Endothelial cell of umbilical vein (primary cell): Measurements from ENCODE around the gene BRWD1. TPM values are rescaled to one million over a fixed set of nuclear protein-coding genes. Genes with fewer than 3 reads are reported as not detected.
"Not testable (repeated sequence)": the region's sequence is repeated elsewhere in the genome, so short reads cannot be mapped to it uniquely, and the experiment has no call there.

ENCODE experiments used
- BruUV-seq: library from RNA; stranded (reverse); fragments of 400-500 nt; replicated peaks from 2 replicates; lab custom pipeline; 2021; lab: Mats Ljungman, UMichigan
- CTCF ChIA-PET: fragments of 300-600, 350-600 bp; sonication (Branson Sonifier 250); formaldehyde crosslinking; loops from one replicate; lab custom pipeline; 2021; ENCODE audit warnings: antibody characterized with exemption, inconsistent platforms; lab: Charles Lee
- POLR2A ChIA-PET: fragments of 300-600, 350-600 bp; sonication (Branson Sonifier 250); formaldehyde crosslinking; loops from one replicate; lab custom pipeline; 2021; ENCODE audit warnings: antibody characterized with exemption, inconsistent platforms; lab: Charles Lee
- DNase-seq: peaks from one replicate; pipeline ENCODE4 v3.0.0-alpha.2; 2011; ENCODE audit warnings: low read depth, low spot score
- FAIRE-seq: peaks from 2 replicates; lab custom pipeline; 2011; peaks lifted over from hg19 to GRCh38; lab: Jason Lieb, UNC
- H2AFZ ChIP-seq: 2 replicates; pipeline ENCODE4 v1.6.0; 2012; ENCODE audit warnings: low read depth, low read length, control low read depth, inconsistent platforms
- H3K27ac ChIP-seq: 2 replicates; pipeline ENCODE4 v1.5.1; 2011; ENCODE audit warnings: low read depth, mild to moderate bottlenecking, control low read depth, low read length, moderate library complexity; ENCODE audit not compliant: insufficient read depth
- H3K27me3 ChIP-seq, 2 experiments: 2 replicates each; pipeline versions ENCODE4 v1.6.0 to v1.6.1; 2011; ENCODE audit warnings: low read length in 2 of 2, mixed read lengths in 1 of 2; ENCODE audit not compliant: control insufficient read depth in 2 of 2, insufficient read depth in 2 of 2
- H3K36me3 ChIP-seq, 2 experiments: 2 replicates in 1 of 2; 3 replicates in 1 of 2; pipeline ENCODE4 v1.5.1; 2011; ENCODE audit warnings: low read length in 2 of 2, mild to moderate bottlenecking in 1 of 2, moderate library complexity in 1 of 2; ENCODE audit not compliant: control insufficient read depth in 2 of 2, insufficient read depth in 2 of 2; ENCODE audit errors: extremely low read depth in 1 of 2
- H3K4me1 ChIP-seq: 3 replicates; pipeline ENCODE4 v1.5.1; 2011; ENCODE audit warnings: mild to moderate bottlenecking, low read length; ENCODE audit not compliant: control insufficient read depth, insufficient read depth; ENCODE audit errors: extremely low read depth
- H3K4me2 ChIP-seq: 2 replicates; pipeline ENCODE4 v1.6.1; 2011; ENCODE audit warnings: low read length, control low read depth, mixed read lengths; ENCODE audit not compliant: insufficient read depth
- H3K4me3 ChIP-seq, 3 experiments: fragments of 200-600 bp in 1 of 3; sonication (generic), shearing (Covaris generic) in 1 of 3; replicated peaks in 1 of 3; 2 replicates each; pipeline ENCODE4 v1.5.1; 2011 to 2016; ENCODE audit warnings: control low read depth in 3 of 3, low read length in 3 of 3, mild to moderate bottlenecking in 2 of 3, inconsistent platforms in 1 of 3, low read depth in 1 of 3, moderate library complexity in 1 of 3; ENCODE audit not compliant: insufficient read depth in 1 of 3
- H3K79me2 ChIP-seq: 2 replicates; pipeline ENCODE4 v1.6.0; 2012; ENCODE audit warnings: low read length, inconsistent platforms; ENCODE audit not compliant: control insufficient read depth, insufficient read depth
- H3K9ac ChIP-seq: replicated peaks from 2 replicates; pipeline ENCODE3; 2011; ENCODE audit warnings: low read length, control low read depth; ENCODE audit not compliant: insufficient read depth; ENCODE audit errors: extremely low read depth
- H3K9me1 ChIP-seq: replicated peaks from 3 replicates; pipeline ENCODE4 v1.6.0; 2011; ENCODE audit warnings: mild to moderate bottlenecking, low read length; ENCODE audit not compliant: control insufficient read depth, insufficient read depth; ENCODE audit errors: extremely low read depth
- H3K9me3 ChIP-seq: replicated peaks from 2 replicates; pipeline ENCODE4 v1.5.1; 2012; ENCODE audit warnings: low read length, inconsistent platforms; ENCODE audit not compliant: control insufficient read depth, insufficient read depth
- H4K20me1 ChIP-seq: replicated peaks from 2 replicates; pipeline ENCODE3; 2011; ENCODE audit warnings: mild to moderate bottlenecking, low read length; ENCODE audit not compliant: control insufficient read depth, insufficient read depth; ENCODE audit errors: extremely low read depth
- EZH2 ChIP-seq: IDR thresholded peaks from 2 replicates; pipeline ENCODE4 v1.6.1; 2012; ENCODE audit warnings: borderline replicate concordance, low read depth, mild to moderate bottlenecking, moderate library complexity, low read length, inconsistent platforms; ENCODE audit not compliant: severe bottlenecking
- GATA2 ChIP-seq: IDR thresholded peaks from 2 replicates; pipeline ENCODE4 v1.7.0; 2011; ENCODE audit warnings: low read depth, mild to moderate bottlenecking, moderate library complexity, mixed read lengths, low read length; ENCODE audit not compliant: insufficient read length, insufficient read depth
- JUN ChIP-seq: IDR thresholded peaks from 2 replicates; pipeline ENCODE4 v1.6.1; 2011; ENCODE audit warnings: borderline replicate concordance, low read depth; ENCODE audit not compliant: insufficient read length, insufficient read depth
- POLR2A ChIP-seq: IDR thresholded peaks from 2 replicates; pipeline ENCODE4 v1.6.1; 2012; ENCODE audit warnings: low read depth, mild to moderate bottlenecking, control low read depth, low read length
- dilution Hi-C: fragments of 300-500 bp; cut with MboI; formaldehyde crosslinking; loops from one replicate; pipeline ENCODE4 v1.15.0; 2019; ENCODE audit warnings: low sequenced_read_pairs; ENCODE audit not compliant: extremely low pct_ligation_motif_present
- intact Hi-C: fragments of 100-400 bp; cut with micrococcal nuclease; formaldehyde crosslinking; loops from one replicate; pipeline ENCODE4 v1.10.0; 2022
- polyA plus RNA-seq, 4 experiments: library from polyadenylated mRNA; depleted of rRNA in 3 of 4; stranded (reverse) in 3 of 4; unstranded in 1 of 4; fragments of >200 nt; gene quantifications; 2 replicates each; pipeline versions ENCODE4 v1.2.1 to v1.2.3, GENCODE V29; 2011 to 2012; ENCODE audit warnings: missing spikeins in 1 of 4
- total RNA-seq: library from RNA; stranded (reverse); gene quantifications from 2 replicates; pipeline ENCODE4 v1.2.3, GENCODE V29; 2021
- TF ChIP-seq, protein P1 (sequence below), 2 donors: IDR thresholded peaks; 1 replicate in 1 of 2; 2 replicates in 1 of 2; pipeline ENCODE4 v1.5.1; 2011; ENCODE audit warnings: low read length in 2 of 2, mild to moderate bottlenecking in 2 of 2, moderate library complexity in 2 of 2, control low read depth in 1 of 2, inconsistent platforms in 1 of 2, low read depth in 1 of 2; ENCODE audit not compliant: insufficient read depth in 1 of 2; ENCODE audit errors: extremely low read depth in 1 of 2

The BRWD1 gene
- total and polyA plus RNA-seq, 2 donors (not counting 3 experiments of a cell fraction or from before 2014, with no cell fraction given): 6.1 to 33.2 TPM

DNA sequence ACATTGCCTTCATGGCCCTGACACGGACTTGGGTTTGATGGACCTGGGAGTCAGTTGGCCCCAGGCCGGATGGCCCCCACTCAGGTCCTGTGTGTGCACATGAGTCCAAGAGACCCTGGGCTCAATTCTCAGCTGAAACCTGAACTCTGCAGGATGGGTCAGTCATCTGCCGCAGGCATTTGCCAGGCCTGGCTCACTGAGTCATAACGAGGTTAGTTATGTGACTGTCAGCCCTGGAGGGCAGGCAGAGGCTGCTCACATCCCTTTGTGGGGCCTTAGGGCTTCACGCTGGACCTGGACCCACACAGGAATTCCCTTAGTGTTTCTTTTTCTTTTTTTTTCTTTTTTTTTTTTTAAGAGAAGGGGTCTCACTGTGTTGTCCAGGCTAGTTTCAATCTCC, 176.7 kb downstream of the BRWD1 start:
- TF ChIP-seq POLR2A (no peak), EZH2 (no peak), JUN (no peak), GATA2 (no peak)
- TF ChIP-seq, protein P1, sequence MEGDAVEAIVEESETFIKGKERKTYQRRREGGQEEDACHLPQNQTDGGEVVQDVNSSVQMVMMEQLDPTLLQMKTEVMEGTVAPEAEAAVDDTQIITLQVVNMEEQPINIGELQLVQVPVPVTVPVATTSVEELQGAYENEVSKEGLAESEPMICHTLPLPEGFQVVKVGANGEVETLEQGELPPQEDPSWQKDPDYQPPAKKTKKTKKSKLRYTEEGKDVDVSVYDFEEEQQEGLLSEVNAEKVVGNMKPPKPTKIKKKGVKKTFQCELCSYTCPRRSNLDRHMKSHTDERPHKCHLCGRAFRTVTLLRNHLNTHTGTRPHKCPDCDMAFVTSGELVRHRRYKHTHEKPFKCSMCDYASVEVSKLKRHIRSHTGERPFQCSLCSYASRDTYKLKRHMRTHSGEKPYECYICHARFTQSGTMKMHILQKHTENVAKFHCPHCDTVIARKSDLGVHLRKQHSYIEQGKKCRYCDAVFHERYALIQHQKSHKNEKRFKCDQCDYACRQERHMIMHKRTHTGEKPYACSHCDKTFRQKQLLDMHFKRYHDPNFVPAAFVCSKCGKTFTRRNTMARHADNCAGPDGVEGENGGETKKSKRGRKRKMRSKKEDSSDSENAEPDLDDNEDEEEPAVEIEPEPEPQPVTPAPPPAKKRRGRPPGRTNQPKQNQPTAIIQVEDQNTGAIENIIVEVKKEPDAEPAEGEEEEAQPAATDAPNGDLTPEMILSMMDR (IDR thresholded peaks at IDR 0.05; ENCODE audit: extremely low read depth in 1 of 2, insufficient read depth in 1 of 2, low read depth in 1 of 2, low read length in 2 of 2): no peak
- H2AFZ ChIP-seq: no peak overlapping the region
- no peaks in the 10 kb centered on the region for H3K9me3 ChIP-seq
- DNase-seq (no peak), FAIRE-seq (no peak)
- H3K9ac ChIP-seq: no peak overlapping the region
- no peaks in the 10 kb centered on the region for H4K20me1 ChIP-seq
- no peaks in the 10 kb centered on the region for H3K79me2 ChIP-seq
- no peaks in the 10 kb centered on the region for H3K4me1 ChIP-seq
- dilution Hi-C loops: no loop called here
- POLR2A ChIA-PET: no interaction called here
- CTCF ChIA-PET: interaction anchor here (1.0 to 3.4 kb wide), 11 partner anchors 10 to 631 kb away, joined by 3 to 82 read pairs (median 16); partner anchors contain the start of gene ETS2
- no TSS peak for BruUV-seq
- no peaks in the 10 kb centered on the region for H3K36me3 ChIP-seq
- H3K27me3 ChIP-seq: no peaks in the 10 kb centered on the region
- H3K4me3 ChIP-seq: no peak overlapping the region
- no peak overlapping the region for H3K4me2 ChIP-seq
- no peaks in the 10 kb centered on the region for H3K9me1 ChIP-seq
- no peak overlapping the region for H3K27ac ChIP-seq
- intact Hi-C loops: no loop called here

DNA sequence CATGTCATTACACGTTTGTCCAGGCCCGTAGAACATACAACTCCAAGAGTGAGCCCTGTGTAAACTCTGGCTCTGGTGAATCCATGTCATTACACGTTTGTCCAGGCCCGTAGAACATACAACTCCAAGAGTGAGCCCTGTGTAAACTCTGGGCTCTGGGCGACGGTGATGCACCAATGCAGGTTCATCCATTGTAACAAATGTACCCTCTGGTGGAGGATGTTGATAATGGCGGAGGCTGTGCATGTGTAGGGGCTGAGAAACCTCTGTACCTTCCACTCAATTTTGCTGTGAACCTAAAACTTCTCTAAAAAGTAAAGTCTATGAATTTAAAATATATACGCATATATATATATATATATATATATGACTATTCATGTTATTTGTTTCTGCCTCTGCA, 177.3 kb downstream of the BRWD1 start:
- intact Hi-C loops, POLR2A ChIA-PET: not testable (repeated sequence)
- TF ChIP-seq, protein P1 (IDR thresholded peaks at IDR 0.05; ENCODE audit: extremely low read depth in 1 of 2, insufficient read depth in 1 of 2, low read depth in 1 of 2, low read length in 2 of 2): peak; percentile 19 to 36

More for the DNA sequence above, 177.3 kb downstream of the BRWD1 start:
- H3K9me3 ChIP-seq, H2AFZ ChIP-seq, BruUV-seq, H4K20me1 ChIP-seq, H3K9ac ChIP-seq, dilution Hi-C loops, H3K36me3 ChIP-seq, H3K27me3 ChIP-seq, H3K4me2 ChIP-seq, H3K4me1 ChIP-seq, H3K4me3 ChIP-seq, H3K27ac ChIP-seq, H3K79me2 ChIP-seq, H3K9me1 ChIP-seq: not testable (repeated sequence)
- DNase-seq (peak; percentile 24), FAIRE-seq (peak; percentile 46)
- CTCF ChIA-PET: interaction anchor here (0.9 to 3.4 kb wide), 8 partner anchors 10 to 631 kb away, joined by 3 to 21 read pairs (median 4); no protein-coding TSS in a partner anchor
